OCI-M2 (cell line): Measurements from ENCODE around the gene SDK1.

Source experiments
- DNase-seq: peaks from one replicate; lab custom pipeline; 2025; ENCODE audit not compliant: unreplicated experiment; lab: John Stamatoyannopoulos, UW

The SDK1 gene

DNA sequence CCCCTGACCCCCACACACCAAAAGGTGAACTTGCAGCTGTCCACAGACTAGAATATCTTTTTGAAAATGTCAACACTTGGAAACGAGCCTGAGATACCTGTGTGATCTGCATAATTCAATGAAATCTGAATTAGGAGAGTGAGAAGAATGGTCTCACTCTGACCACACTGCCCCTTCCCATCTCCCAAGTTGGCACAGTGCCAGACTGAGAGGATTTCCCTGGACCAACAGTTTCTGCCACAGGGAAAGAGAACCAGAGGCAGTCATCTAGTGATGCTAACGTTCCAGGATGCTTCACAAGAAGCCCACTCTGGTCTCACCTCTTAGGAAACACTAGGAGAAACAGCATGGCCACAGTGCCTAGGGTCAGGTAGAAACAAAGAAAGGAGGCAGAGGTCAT is 479.0 kb downstream of the SDK1 start:
- DNase-seq = no peak

DNA sequence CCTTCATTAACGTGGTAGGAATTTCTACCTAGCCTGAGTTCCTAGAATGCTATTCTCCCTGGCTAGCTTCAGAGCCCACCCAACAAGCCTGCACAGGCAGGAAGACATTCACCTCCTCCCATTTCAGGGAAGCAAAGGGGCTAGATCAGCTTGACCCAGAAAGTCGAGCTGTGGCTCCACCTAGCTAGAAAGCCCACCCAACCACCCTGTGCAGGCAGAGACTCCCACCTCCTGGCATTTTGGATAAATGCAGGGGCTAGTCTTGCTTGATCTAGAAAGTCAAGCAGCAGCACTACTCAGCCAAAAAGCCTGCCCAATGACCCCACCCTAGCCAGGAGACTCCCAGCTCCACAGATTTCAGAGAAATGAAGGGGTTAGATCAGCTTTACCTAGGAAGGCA is 479.5 kb downstream of the SDK1 start:
- DNase-seq = no peak

- DNase-seq = no peak
Observed at GRCh38 chr7:3781607-3782006, 480.6 kb downstream of the SDK1 start.

- no peak for DNase-seq
Observed at GRCh38 chr7:3787717-3788264, 486.7 kb downstream of the SDK1 start.

- no peak for DNase-seq
Observed at GRCh38 chr7:3790803-3791202, 489.8 kb downstream of the SDK1 start.

DNA sequence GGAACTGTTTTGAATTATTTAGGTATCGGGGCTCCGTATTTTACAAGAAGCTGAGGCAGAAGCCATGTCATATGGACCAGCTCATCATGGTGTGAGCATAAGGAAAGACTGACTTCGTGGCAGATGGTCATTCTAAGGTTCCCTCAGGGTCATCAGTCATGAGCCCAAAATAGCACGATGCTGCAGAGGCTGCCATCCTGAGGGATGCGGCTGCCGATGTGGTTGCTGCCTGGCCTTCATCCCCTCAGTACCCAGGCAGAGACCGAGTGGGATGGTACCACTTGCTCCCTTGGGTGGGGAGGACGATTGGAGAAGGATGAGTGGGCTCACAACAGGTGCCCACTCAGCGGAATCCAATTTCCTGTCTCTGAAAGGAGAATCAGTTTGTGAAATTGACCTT is 490.3 kb downstream of the SDK1 start:
- no peak for DNase-seq

GRCh38 chr7:3795141-3795540 is 494.1 kb downstream of the SDK1 start:
- no peak for DNase-seq

DNA sequence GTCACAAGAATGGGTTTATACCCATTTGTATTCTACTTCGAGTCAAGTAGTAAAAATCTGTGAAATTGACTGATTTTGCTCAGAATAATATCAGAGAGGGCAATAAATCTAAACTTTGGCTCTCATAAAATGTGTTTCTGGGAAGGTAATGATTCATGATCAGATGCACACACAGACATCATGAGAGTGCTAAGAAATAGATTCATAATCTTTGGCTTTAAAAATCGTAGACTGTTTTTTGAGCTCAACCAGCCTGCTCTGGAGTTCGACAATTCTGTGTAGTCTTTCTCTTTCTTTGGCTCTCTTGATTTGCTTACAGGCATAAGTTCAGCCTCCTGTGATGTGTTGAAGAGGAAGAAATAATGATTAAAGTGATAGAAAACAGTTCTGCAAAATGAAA is 494.7 kb downstream of the SDK1 start:
- DNase-seq = no peak

DNA sequence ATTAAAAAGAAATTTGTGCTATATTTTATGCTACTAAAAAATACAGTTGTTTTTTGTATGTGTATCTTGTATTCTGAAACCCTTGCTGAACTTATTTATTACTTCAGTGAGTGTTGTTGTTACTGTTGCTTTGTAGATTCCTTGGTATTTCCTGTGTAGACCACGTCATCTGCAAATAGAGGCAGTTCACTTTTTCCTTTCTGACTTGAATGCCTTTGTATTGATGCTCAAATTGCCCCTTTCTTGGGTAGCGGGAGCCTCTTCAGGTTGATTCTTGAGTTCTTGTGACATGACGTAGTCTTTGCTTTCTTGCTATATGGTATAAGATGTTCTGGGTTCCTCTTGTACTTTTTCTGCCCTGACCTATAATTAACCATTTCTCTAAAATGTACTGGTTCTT is 504.1 kb downstream of the SDK1 start:
- no peak for DNase-seq

GRCh38 chr7:3806516-3806915 is 505.5 kb downstream of the SDK1 start:
- DNase-seq = no peak

DNA sequence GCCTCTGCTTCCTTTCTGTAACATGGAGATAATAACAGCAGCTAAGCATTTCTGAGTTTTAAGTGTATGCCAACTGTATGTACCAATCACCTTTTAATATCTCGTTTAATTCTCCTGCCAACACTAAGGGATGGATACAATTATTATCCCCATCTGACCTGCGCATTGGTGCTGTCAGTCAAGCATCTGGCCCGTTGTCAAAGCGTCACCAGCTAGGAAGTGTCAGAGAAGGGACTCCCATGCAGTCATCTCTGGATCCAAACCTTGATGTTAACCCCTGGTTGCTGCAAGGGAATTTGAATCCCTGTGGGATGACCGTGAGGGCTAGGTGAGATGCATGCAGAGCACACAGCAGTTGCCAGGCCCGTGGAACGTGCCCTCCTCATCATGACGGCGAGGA is 506.8 kb downstream of the SDK1 start:
- no peak for DNase-seq

DNA sequence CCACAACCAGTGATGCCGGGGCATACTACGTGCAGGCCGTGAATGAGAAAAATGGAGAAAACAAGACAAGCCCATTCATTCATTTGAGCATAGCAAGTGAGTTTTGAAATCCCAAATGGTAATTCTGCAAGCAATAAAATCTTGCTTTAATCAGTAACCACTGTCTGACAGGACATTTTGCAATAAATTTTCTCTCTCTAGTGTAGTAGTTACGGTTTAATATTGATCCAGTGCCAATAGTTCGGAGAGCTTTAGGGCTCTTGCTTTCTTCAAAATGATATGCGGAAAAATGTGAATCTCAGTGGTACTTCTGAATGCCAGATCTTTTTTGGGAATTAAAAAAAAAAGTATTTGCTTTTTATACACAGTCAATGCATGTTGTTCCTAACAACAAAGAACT is 520.4 kb downstream of the SDK1 start:
- no peak for DNase-seq

GRCh38 chr7:3825491-3825890 is 524.4 kb downstream of the SDK1 start:
- no peak for DNase-seq

DNA sequence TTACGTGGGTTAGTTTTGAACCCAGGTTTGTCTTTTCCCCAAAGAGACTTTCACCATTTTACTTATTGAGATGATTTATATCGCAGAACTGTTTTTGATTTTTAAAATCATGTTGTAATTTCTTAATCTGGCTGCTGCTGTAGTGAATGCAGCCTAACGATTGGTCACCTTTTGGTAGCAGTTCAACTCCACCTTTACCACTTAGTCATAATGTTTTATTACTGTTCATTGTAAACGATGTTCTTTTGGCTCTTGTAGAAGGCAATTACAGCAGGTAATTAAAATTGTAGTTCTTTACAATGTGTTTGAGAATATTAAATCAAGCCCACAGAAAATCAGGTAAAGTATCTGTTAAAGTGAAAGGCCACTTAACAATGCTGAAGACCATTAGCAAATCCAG is 531.1 kb downstream of the SDK1 start:
- no peak for DNase-seq

GRCh38 chr7:3835109-3835508 is 534.1 kb downstream of the SDK1 start:
- no peak for DNase-seq

GRCh38 chr7:3836855-3837254 is 535.8 kb downstream of the SDK1 start:
- no peak for DNase-seq

DNA sequence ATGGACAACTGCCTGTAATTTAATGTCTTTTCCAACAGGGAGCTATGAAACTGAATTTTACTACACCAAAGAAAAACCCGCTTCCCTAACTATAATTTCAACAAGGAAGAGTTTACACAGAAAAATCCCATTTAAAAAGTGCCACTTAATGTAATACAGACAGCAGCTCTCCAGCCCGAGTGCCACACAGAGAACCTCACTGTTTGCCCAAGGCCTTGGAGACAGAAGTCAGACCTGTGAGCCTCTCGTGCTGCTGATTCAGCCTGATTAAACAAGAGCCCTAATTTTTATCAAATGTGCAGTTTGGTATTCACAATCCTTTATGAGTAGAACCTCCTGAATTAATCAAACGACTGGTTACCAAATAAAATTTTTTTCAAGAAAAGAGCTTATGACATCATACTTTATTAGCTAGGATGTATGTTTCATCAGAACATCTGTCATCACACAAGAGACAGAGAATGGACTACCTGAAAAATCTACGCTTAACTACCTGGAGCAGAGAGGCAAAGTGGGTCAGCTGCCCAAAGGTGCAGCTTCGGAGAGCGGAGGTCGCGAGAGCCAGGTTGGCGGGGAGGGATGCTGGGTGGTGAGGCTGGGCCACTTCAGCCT is 543.6 kb downstream of the SDK1 start:
- DNase-seq = no peak

DNA sequence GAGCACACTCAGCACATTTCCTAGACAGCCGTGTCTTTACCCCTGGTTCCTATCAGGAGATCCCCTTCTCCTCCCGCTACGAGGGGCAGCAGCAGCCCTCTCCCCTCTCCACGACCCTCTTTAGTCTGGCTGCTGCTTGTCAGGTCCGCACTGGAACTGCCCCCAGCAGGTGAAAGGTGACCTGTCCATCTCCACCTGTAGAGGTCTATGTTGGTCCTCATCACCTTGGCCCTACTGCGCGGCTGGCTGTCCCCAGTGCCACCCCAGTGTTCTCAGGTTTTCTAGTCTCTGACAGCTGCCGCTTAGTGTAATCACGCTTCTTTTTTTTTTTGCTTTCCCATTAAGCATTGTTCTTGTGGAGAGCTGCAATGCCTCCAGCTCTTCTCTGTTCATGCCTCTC is 545.7 kb downstream of the SDK1 start:
- DNase-seq = no peak

- DNase-seq = no peak
Observed at GRCh38 chr7:3847336-3847735, 546.3 kb downstream of the SDK1 start.

DNA sequence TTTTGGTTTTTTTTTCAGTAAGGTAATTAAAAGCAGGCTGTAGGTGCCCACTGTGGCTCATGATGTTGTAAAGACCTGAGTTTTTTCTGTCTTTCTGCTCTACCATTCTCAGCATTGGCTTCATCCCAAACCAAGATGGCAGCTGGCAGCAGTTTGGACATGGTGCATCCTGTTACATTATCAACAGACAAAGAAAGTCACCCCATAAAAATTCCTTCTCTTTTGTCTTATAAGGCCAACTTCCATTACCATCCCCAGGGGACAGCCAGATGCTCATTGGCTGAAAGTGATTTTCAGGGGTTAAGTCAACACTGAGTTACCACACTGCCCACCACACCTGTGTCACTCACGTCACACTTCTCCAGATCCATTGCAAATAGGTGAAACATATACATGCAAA is 558.4 kb downstream of the SDK1 start:
- DNase-seq = no peak

DNA sequence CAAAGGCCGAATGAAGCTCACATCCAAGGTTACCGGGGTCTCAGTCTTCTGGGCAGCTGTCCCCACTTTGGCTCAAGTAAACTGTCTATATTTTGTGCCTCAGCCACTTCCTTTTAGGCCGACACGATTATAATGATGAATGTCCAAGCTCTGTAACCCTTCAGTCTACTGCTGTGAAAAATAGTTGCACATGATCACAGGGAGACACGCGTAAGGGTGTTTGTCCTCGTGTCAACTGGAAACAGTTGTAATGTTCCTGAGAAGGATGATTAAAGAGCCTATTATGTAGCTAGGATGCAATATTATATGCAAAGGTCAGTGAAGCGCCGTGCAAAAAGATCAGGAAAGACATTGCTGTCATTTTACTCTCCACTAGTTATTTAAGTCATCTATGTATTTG is 559.9 kb downstream of the SDK1 start:
- no peak for DNase-seq

- no peak for DNase-seq
Observed at GRCh38 chr7:3861386-3861785, 560.3 kb downstream of the SDK1 start.

- no peak for DNase-seq
Observed at GRCh38 chr7:3861941-3862340, 560.9 kb downstream of the SDK1 start.
